Fibroblast of skin of back (primary cell): ENCODE data around the gene LINGO1.

ENCODE experiments used
- DNase-seq: peaks from one replicate; pipeline ENCODE4 v3.0.0-alpha.2; 2013

LINGO1 gene

GRCh38 chr15:77654975-77655374, 22.3 kb upstream of the LINGO1 start:
- DNase-seq = no peak

GRCh38 chr15:77653832-77654480, 21.2 kb upstream of the LINGO1 start:
- DNase-seq = no peak

GRCh38 chr15:77650265-77650664, 17.6 kb upstream of the LINGO1 start:
- peak; percentile 30 for DNase-seq

DNA sequence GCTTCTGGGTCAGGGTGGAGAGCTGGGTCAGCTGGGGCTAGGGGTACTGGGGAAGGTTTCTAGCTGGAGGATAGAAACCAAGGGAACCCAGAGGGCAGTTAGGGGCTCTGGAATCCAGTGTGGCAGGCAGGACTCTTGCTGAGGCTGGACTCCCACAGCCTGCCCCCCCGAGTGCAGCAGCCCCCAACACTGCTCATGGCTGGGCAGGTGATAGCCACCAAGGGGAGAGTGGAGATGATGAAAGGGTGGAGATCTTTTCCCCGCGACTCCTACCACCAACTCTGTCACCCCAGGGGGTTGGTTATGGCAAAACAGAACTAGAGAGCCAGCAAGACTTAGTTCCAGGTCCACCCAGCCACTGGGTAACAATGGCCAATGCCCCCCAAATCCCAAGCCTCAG, 16.9 kb upstream of the LINGO1 start:
- no peak for DNase-seq

- no peak for DNase-seq
These were observed 16.3 kb upstream of the LINGO1 start for GRCh38 chr15:77649017-77649416.

DNA sequence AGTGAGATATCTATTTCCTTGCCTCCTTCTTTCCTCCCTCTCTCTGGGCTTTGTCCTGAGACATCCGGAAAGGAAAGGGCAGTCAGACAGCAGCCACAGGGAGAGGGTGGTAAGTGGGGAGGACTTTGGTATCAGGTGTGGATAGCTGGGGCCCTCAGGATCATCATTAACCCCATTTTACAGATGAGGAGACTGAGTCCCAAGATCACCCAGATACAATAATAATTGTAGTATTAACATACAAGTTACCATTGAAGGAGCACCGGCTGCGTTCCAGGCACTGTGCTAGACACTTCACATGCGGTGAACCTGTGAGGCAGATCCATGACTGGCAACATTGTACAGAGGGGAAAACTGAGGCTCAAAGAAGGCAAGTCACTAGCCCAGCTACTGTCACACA, 15.2 kb upstream of the LINGO1 start:
- DNase-seq = no peak

DNA sequence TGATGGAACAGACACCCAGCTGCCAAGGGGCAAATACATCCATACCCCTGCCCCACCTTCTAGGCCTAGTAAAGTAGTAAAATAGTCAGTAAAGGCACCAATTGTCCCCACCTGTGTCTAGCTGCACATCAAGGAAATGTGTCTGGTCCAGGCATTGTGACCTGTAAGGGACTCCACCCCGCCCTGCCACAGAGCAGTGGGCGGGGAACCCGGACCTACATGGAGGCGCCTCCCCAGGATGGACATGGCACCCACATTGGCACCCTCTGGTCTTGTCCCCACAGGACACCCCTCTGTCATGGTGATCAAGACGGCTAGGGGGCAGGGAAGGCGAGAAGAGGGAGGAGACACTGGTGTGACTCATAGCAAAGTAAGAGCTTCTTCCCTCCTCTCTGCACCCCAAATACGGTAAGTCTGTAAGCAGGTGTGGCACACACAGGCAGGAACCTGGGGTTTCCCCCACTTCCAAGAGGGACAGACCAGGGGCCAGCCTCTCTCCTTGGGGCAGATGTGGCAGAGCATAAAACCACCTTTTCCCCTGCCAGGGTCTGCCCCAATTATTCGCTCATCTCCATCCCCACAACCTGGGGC, 13.5 kb upstream of the LINGO1 start:
- no peak for DNase-seq

- DNase-seq = no peak
These were observed 12.9 kb upstream of the LINGO1 start for GRCh38 chr15:77645602-77646001.

DNA sequence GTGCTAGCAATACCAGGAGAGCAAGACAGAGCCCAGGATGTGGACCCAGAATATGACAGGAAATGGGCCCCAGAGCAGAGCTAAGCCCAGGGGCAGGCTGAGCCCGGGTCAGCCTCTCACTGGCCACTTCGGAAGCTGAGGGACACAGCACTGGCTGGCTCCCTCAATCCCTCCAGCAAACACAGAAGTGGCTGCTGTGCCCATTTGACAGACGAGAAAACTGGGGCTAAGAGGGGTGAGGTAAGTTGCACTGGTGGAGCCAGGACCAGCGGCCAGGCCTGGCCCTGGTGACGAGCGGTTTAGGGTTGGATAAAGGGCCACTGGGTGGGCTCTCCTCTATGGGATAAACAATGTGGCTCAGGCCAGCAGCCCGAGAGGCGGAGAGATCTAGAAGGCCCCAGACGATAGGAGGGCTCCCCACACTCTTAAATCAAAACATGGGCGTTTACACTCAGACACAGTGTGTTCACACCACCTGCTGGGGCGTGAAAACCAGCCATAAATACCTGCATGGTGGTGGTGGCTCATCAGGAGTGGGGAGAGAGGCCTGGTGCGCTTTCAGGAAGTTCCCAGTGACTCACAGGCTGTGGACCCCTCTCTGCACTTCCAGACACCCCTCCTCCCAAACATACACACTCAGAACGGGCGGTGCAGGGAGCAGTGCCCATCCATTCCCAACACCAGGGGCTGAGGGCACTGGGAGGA, 12.0 kb upstream of the LINGO1 start:
- DNase-seq = no peak

GRCh38 chr15:77643764-77644163, 11.1 kb upstream of the LINGO1 start:
- no peak for DNase-seq

DNA sequence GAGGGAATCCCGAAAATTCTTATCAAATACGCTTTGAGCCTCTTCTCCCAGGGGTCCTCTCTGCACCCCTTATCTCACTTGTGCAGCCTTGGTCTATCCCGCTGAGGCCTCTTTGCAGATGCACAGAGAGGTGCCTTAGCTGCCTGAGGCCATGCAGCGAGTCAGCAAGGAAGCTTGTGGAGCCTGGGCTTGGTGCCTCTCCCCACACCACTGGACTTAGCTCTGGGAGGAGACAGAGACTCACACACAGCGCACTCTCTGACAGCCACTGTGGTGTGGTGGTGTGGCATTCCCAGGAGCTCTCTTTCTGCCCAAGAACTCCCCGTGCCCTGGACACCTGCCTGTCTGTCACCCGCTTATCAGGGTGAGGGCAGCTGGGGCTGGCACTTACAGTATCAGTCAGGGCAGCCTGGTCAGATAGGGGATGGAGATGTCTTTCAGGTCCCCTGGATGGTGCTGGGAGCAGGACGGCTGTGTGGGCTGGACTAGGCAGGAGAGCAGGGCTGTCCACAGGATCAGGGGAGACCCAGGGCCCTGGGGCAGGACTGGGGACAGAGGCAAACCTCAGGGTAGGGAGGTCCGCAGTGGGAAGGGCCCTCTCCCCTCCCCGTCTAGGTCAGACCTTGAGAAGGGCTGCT, 10.2 kb upstream of the LINGO1 start:
- no peak for DNase-seq

GRCh38 chr15:77641999-77642398, 9.3 kb upstream of the LINGO1 start:
- no peak for DNase-seq

DNA sequence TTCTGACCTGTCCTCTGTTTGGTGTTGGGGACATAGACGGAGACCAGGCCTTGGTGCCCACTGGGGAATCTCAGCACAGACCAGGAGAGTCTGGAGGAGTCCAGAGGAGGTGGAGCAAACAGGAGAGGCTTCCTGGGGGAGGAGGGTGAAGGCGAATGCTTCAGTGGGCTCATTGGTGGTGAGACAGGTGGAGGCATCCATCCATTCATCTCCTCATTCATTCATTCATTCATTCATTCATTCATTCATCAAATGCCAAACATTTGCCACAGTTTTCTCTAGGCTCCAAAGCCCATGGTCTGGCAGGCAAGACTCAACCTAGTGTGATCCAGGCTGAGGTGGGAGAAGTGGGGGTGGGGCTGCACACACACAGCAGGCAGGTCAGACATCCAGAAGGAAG, 7.9 kb upstream of the LINGO1 start:
- DNase-seq = no peak

GRCh38 chr15:77639431-77639830, 6.7 kb upstream of the LINGO1 start:
- no peak for DNase-seq

- no peak for DNase-seq
These were observed 5.4 kb upstream of the LINGO1 start for GRCh38 chr15:77637851-77638692.

GRCh38 chr15:77636209-77636608, 3.5 kb upstream of the LINGO1 start:
- no peak for DNase-seq

DNA sequence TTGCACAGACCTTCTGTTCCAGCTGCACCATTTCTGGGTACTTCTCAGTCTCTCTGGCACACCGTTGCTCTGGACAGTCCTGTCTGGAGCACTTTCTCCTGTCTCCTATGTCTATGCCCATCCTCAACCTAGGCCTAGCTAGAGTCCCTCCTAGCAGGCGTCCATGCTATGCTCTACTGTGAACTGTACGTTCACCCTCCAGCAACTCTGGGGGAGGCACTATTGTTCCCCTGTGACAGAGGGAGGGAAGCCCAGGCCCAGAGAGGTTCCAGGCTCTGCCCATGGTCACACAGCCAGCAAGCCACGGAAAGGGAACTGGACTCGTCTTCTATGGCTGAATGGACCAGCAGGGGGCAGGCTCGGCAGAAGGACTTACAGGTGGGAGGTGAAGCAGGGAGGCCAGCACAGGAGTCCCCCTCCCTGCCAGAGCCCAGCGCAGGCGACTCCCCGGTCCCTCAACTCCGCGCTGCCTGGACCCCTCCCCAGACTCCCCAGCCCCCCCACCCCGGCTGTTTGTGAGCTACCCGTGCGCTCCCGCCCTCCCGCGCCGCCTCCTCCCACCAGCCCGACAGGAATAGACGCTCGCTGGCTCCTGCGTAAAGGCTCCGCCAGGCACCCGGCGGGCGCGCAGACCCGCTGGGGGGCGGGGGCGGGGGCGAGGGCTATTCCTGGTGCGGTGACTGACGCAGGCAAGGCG, 1.7 kb upstream of the LINGO1 start:
- DNase-seq = peak; percentile 48

GRCh38 chr15:77633913-77634265, 1.2 kb upstream of the LINGO1 start:
- DNase-seq = no peak

GRCh38 chr15:77633134-77633912, 611 bp upstream of the LINGO1 start:
- peak; percentile 76 for DNase-seq

DNA sequence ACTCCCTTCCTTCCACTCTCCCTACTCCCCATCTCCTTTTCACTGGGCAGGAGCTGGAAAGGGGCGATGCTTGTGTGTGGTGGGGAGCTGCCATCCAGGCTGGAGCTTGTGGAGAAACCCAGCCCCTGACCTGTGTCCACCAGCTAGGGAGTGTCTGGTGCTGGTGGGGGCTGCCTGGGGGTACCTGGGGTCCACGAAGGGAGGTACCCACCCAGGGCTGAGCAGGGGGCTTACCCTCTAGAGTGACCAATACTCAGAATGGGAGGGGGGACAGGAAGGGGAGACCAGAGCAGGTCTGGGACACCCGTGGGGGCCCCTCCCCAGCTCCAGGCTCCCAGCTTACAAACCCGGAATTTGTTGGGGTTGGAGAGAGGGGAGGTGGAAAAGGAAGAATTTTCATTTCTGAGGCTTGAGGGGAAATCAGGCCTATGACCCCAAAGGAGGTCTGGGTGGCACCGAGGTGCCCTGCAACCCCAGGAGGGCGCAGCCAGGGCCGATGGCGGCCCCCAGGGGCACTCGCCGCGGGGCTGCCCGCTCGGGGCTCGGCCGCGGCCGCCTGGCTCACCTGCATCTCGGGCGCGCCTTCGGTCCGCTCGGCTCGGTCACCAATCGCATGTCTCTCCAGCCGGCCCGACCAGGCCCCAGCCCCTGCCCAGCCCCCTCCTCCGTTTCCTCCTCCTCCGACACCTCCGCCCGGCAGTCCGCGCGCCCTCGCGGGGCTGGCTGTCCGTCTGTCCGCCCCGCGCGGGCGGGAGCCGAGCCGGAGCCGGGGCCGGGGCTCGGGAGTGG, 773 bp downstream of the LINGO1 start:
- no peak for DNase-seq
